ENCODE measurements around the gene PRPH.
A peak's percentile ranks its signal among the peaks of the same experiment; 100 is the strongest.

Gene PRPH

GRCh38 chr12:49347311-49348193 lies 52.6 kb downstream of the PRPH start:
- peak; percentile 93 for DNase-seq (ENCODE audit: insufficient read length, low spot score)
- peak; percentile 74 for TF ChIP-seq CTCF (IDR thresholded peaks at IDR 0.05; ENCODE audit: insufficient read depth, missing control alignments)
- FAIRE-seq: no peak

All from D721Med (cell line).